H1 (cell line): ENCODE results near the gene STAT3. TPM values are rescaled to one million over a fixed set of nuclear protein-coding genes. Genes with fewer than 3 reads are reported as not detected.

Experiments
- CBX8 ChIP-seq: fragments of 300-800, 300-1000 bp; sonication (generic); IDR thresholded peaks from 2 replicates; pipeline ENCODE4 v1.7.1; 2016; ENCODE audit warnings: low read depth, low read length, borderline replicate concordance
- CHD1 ChIP-seq: IDR thresholded peaks from 2 replicates; pipeline ENCODE4 v1.6.1; 2012; ENCODE audit warnings: low read depth, low read length, improper control_type of control experiment
- CHD7 ChIP-seq: fragments of 300-600 bp; sonication (generic); IDR thresholded peaks from 2 replicates; pipeline ENCODE4 v1.7.1; 2012; ENCODE audit warnings: low read length, moderate library complexity, mild to moderate bottlenecking, inconsistent platforms; ENCODE audit not compliant: insufficient replicate concordance
- EP300 ChIP-seq, 2 experiments: IDR thresholded peaks; 1 replicate in 1 of 2; 2 replicates in 1 of 2; pipeline ENCODE4 v1.6.1; 2011 to 2012; ENCODE audit warnings: low read depth in 2 of 2, low read length in 2 of 2, mild to moderate bottlenecking in 2 of 2, borderline replicate concordance in 1 of 2, inconsistent platforms in 1 of 2, moderate library complexity in 1 of 2
- FOSL1 ChIP-seq: IDR thresholded peaks from 2 replicates; pipeline ENCODE4 v1.6.1; 2011; ENCODE audit warnings: mild to moderate bottlenecking, low read depth, low read length, moderate library complexity; ENCODE audit not compliant: insufficient read depth
- RBBP5 ChIP-seq: IDR thresholded peaks from 2 replicates; pipeline ENCODE4 v1.7.1; 2012; ENCODE audit warnings: low read depth, mild to moderate bottlenecking, inconsistent platforms, low read length, moderate library complexity, borderline replicate concordance
- RFX5 ChIP-seq: IDR thresholded peaks from 2 replicates; pipeline ENCODE4 v1.6.1; 2011; ENCODE audit warnings: low read depth, low read length, improper control_type of control experiment, borderline replicate concordance
- SP4 ChIP-seq: IDR thresholded peaks from 2 replicates; pipeline ENCODE4 v1.6.1; 2012; ENCODE audit warnings: low read length, inconsistent platforms
- polyA plus RNA-seq, 7 experiments: library from polyadenylated mRNA; depleted of rRNA in 3 of 7; stranded (reverse) in 5 of 7; unstranded in 2 of 7; fragments of >200 nt in 5 of 7; fragments of 200-250 nt in 2 of 7; gene quantifications; 1 replicate in 5 of 7; 2 replicates in 1 of 7; 4 replicates in 1 of 7; pipeline versions ENCODE4 v1.2.1 to v1.2.3, GENCODE V29; 2011 to 2013; ENCODE audit warnings: missing spikeins in 2 of 7, mixed read lengths in 2 of 7
- total RNA-seq: library from RNA; stranded (reverse); fragmentation: NEBNext Ultra II Directional; extraction: Animal tissue kit (Norgen Biotek cat#: 25700); gene quantifications from 2 replicates; pipeline ENCODE4 v1.2.1, GENCODE V29; 2021
- TF ChIP-seq, protein P1 (sequence below), 3 experiments: IDR thresholded peaks; 1 replicate in 2 of 3; 2 replicates in 1 of 3; pipeline versions ENCODE4 v1.5.1 to v1.6.1; 2011; ENCODE audit warnings: low read length in 3 of 3, mild to moderate bottlenecking in 3 of 3, inconsistent platforms in 2 of 3, low read depth in 1 of 3, moderate library complexity in 1 of 3; ENCODE audit not compliant: insufficient read depth in 1 of 3; ENCODE audit errors: control extremely low read depth in 1 of 3

The STAT3 gene
- total and polyA plus RNA-seq, 2 of the 8 experiments (the other 6 are each of a cell fraction or from before 2014, with no cell fraction given), result 38.4 to 94.1 TPM

DNA sequence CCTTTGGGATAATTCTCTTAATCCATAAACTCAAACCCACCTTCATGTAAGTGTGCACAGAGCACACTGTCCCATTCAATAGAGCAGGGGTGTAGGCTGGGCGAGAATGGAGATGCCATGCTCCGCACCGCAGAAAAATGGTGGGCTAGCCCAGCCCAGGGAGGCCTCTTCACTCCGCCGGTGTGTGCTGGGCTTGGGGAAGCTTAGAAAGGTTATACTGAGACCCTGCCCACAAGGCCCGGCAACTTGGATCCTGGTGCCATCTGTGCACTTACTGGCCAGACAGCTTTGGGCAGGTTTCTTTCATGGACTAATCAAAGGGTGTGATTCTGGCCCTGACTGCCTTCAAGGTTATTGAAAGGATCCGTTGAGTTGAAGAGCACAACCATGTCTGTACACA, 103.7 kb downstream of the STAT3 start (continued):
- TF ChIP-seq, protein P1, sequence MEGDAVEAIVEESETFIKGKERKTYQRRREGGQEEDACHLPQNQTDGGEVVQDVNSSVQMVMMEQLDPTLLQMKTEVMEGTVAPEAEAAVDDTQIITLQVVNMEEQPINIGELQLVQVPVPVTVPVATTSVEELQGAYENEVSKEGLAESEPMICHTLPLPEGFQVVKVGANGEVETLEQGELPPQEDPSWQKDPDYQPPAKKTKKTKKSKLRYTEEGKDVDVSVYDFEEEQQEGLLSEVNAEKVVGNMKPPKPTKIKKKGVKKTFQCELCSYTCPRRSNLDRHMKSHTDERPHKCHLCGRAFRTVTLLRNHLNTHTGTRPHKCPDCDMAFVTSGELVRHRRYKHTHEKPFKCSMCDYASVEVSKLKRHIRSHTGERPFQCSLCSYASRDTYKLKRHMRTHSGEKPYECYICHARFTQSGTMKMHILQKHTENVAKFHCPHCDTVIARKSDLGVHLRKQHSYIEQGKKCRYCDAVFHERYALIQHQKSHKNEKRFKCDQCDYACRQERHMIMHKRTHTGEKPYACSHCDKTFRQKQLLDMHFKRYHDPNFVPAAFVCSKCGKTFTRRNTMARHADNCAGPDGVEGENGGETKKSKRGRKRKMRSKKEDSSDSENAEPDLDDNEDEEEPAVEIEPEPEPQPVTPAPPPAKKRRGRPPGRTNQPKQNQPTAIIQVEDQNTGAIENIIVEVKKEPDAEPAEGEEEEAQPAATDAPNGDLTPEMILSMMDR (IDR thresholded peaks at IDR 0.05; ENCODE audit: control extremely low read depth in 1 of 3, insufficient read depth in 1 of 3, low read depth in 1 of 3, low read length in 3 of 3), result no peak
- TF ChIP-seq CHD1 (no peak), EP300 (IDR thresholded peaks at IDR 0.05; ENCODE audit: borderline replicate concordance in 1 of 2, low read depth in 2 of 2, low read length in 2 of 2) (no peak), RFX5 (no peak), FOSL1 (no peak), CBX8 (no peak), SP4 (no peak), CHD7 (no peak), RBBP5 (no peak)
